Activated CD8-positive, alpha-beta memory T cell treated with anti-CD3 and anti-CD28 coated beads, Interleukin-2, amount 50 U/mL, for 48 hours (primary cell): ENCODE results near the gene ONECUT3.

Experiments
- DNase-seq: peaks from one replicate; pipeline ENCODE4 v3.0.0-alpha.2; 2020

Gene ONECUT3

GRCh38 chr19:1816530-1817298, 63.4 kb downstream of the ONECUT3 start:
- no peak for DNase-seq

GRCh38 chr19:1817553-1818179, 64.4 kb downstream of the ONECUT3 start:
- no peak for DNase-seq

GRCh38 chr19:1818549-1819195, 65.4 kb downstream of the ONECUT3 start:
- DNase-seq: no peak

GRCh38 chr19:1819341-1820255, 66.3 kb downstream of the ONECUT3 start:
- DNase-seq: no peak

GRCh38 chr19:1822210-1822609, 68.9 kb downstream of the ONECUT3 start:
- DNase-seq: no peak

- no peak for DNase-seq
Measured at GRCh38 chr19:1823020-1823419, 69.7 kb downstream of the ONECUT3 start.

- DNase-seq: no peak
Measured at GRCh38 chr19:1823539-1824251, 70.4 kb downstream of the ONECUT3 start.

GRCh38 chr19:1824252-1824622, 70.9 kb downstream of the ONECUT3 start:
- no peak for DNase-seq

GRCh38 chr19:1825909-1826556, 72.7 kb downstream of the ONECUT3 start:
- peak; percentile 90 for DNase-seq

GRCh38 chr19:1826557-1827521, 73.5 kb downstream of the ONECUT3 start:
- no peak for DNase-seq

- DNase-seq: no peak
Measured at GRCh38 chr19:1827566-1828278, 74.4 kb downstream of the ONECUT3 start.

GRCh38 chr19:1828279-1829238, 75.3 kb downstream of the ONECUT3 start:
- DNase-seq: no peak

GRCh38 chr19:1829958-1830357, 76.7 kb downstream of the ONECUT3 start:
- no peak for DNase-seq

GRCh38 chr19:1830568-1830967, 77.3 kb downstream of the ONECUT3 start:
- no peak for DNase-seq
